Panc1 (cell line): ENCODE data around the gene FGGY.

Experiments used
- TF ChIP-seq, protein P1 (sequence below): fragments of 450-650 bp; IDR thresholded peaks from 2 replicates; pipeline ENCODE4 v1.5.1; 2017; ENCODE audit warnings: mild to moderate bottlenecking
- TF ChIP-seq, protein P2 (sequence below), 2 experiments: IDR thresholded peaks; 2 replicates each; pipeline ENCODE4 v1.6.1; 2011 to 2012; ENCODE audit warnings: low read depth in 2 of 2, control low read depth in 1 of 2, low read length in 1 of 2, mild to moderate bottlenecking in 1 of 2, moderate library complexity in 1 of 2; ENCODE audit not compliant: insufficient read depth in 1 of 2

GRCh38 chr1:59638231-59638711 is 341.4 kb downstream of the FGGY start:
- TF ChIP-seq, protein P1, sequence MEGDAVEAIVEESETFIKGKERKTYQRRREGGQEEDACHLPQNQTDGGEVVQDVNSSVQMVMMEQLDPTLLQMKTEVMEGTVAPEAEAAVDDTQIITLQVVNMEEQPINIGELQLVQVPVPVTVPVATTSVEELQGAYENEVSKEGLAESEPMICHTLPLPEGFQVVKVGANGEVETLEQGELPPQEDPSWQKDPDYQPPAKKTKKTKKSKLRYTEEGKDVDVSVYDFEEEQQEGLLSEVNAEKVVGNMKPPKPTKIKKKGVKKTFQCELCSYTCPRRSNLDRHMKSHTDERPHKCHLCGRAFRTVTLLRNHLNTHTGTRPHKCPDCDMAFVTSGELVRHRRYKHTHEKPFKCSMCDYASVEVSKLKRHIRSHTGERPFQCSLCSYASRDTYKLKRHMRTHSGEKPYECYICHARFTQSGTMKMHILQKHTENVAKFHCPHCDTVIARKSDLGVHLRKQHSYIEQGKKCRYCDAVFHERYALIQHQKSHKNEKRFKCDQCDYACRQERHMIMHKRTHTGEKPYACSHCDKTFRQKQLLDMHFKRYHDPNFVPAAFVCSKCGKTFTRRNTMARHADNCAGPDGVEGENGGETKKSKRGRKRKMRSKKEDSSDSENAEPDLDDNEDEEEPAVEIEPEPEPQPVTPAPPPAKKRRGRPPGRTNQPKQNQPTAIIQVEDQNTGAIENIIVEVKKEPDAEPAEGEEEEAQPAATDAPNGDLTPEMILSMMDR = no peak
- TF ChIP-seq, protein P2, sequence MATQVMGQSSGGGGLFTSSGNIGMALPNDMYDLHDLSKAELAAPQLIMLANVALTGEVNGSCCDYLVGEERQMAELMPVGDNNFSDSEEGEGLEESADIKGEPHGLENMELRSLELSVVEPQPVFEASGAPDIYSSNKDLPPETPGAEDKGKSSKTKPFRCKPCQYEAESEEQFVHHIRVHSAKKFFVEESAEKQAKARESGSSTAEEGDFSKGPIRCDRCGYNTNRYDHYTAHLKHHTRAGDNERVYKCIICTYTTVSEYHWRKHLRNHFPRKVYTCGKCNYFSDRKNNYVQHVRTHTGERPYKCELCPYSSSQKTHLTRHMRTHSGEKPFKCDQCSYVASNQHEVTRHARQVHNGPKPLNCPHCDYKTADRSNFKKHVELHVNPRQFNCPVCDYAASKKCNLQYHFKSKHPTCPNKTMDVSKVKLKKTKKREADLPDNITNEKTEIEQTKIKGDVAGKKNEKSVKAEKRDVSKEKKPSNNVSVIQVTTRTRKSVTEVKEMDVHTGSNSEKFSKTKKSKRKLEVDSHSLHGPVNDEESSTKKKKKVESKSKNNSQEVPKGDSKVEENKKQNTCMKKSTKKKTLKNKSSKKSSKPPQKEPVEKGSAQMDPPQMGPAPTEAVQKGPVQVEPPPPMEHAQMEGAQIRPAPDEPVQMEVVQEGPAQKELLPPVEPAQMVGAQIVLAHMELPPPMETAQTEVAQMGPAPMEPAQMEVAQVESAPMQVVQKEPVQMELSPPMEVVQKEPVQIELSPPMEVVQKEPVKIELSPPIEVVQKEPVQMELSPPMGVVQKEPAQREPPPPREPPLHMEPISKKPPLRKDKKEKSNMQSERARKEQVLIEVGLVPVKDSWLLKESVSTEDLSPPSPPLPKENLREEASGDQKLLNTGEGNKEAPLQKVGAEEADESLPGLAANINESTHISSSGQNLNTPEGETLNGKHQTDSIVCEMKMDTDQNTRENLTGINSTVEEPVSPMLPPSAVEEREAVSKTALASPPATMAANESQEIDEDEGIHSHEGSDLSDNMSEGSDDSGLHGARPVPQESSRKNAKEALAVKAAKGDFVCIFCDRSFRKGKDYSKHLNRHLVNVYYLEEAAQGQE (IDR thresholded peaks at IDR 0.05; ENCODE audit: insufficient read depth in 1 of 2, low read depth in 2 of 2, low read length in 1 of 2) = no peak
